ENCODE results near the gene CAPZB.

CAPZB gene

DNA sequence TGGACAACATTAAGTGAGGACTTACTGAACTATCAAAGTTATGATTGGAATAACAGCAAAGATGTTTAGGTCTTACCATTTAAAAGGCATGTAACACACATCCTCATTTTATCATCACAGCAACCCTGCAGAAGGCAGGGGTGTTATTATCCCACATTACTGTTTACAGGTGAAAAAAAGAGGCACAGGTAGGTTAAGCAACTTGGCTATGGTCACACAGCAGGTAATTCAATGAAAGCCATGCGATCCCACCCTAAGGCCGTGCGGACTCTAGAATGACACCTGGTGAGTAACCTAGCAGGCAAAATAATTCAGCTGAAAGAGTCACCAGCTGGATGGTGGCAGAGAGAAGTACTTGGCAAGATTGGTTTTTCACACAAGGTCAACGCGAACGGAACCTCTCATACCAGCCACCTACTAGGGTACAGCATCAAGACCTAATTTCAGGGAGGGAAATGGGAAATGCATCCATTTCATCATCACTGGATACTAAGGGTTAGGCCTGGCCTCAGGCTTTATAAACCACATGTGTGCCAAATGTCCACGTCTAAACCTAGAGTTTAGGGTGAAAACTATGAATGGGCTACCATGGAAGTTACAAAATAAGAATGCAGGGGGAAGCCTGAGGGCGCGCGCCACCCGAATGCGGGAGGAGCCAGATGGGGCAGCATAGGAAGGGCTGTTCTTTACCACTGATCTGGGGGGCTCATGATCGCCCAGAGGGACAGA lies 88.0 kb downstream of the CAPZB start:
- Histone ChIP-seq H3K27ac (no peak overlapping the region), H3K4me1 (ENCODE audit: control insufficient read depth in 1 of 2, insufficient read depth in 1 of 2, low read depth in 1 of 2, low read length in 1 of 2) (no peaks in the 10 kb centered on the region), H3K27me3 (no peaks in the 10 kb centered on the region)

DNA sequence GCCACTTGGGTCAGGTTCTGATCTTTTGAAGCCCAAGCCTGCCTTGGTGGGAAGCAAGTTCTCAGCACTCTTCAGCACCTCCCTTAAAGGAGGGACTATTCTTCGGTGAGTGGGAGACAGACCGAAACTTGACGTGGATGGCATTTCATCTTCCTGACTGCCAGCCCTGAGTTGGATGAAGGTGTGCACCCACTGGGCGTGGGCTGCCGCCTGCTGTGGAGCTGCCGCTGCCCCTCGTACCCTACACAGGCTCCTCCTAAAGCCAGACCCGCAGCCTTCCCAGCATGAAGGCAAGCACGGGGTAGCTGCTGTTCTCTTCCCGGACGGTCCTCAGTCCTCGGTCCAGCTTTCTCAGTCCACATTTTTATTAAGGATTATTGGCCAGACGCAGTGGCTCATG lies 89.1 kb downstream of the CAPZB start:
- Histone ChIP-seq H3K36me3 (peaks cover 36% of the 10 kb centered on the region), H3K4me1 (ENCODE audit: control insufficient read depth in 1 of 2, insufficient read depth in 1 of 2, low read depth in 1 of 2, low read length in 1 of 2) (peaks cover 1 to 6% of the 10 kb centered on the region in 2 experiments), H3K27me3 (no peaks in the 10 kb centered on the region), H3K4me3 (ENCODE audit: low read depth in 1 of 2, low read length in 1 of 2) (no peak overlapping the region), H3K9me3 (no peaks in the 10 kb centered on the region), H3K27ac (no peak overlapping the region)
- TF ChIP-seq, protein P1, sequence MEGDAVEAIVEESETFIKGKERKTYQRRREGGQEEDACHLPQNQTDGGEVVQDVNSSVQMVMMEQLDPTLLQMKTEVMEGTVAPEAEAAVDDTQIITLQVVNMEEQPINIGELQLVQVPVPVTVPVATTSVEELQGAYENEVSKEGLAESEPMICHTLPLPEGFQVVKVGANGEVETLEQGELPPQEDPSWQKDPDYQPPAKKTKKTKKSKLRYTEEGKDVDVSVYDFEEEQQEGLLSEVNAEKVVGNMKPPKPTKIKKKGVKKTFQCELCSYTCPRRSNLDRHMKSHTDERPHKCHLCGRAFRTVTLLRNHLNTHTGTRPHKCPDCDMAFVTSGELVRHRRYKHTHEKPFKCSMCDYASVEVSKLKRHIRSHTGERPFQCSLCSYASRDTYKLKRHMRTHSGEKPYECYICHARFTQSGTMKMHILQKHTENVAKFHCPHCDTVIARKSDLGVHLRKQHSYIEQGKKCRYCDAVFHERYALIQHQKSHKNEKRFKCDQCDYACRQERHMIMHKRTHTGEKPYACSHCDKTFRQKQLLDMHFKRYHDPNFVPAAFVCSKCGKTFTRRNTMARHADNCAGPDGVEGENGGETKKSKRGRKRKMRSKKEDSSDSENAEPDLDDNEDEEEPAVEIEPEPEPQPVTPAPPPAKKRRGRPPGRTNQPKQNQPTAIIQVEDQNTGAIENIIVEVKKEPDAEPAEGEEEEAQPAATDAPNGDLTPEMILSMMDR (IDR thresholded peaks at IDR 0.05) = no peak

More for the DNA sequence above, 88.0 kb downstream of the CAPZB start:
- H3K9me3 ChIP-seq = no peaks in the 10 kb centered on the region
- TF ChIP-seq, protein P1 (IDR thresholded peaks at IDR 0.05) = no peak
- H3K36me3 ChIP-seq = peaks cover 45% of the 10 kb centered on the region
- no peak overlapping the region for H3K4me3 ChIP-seq (ENCODE audit: low read depth in 1 of 2, low read length in 1 of 2)

DNA sequence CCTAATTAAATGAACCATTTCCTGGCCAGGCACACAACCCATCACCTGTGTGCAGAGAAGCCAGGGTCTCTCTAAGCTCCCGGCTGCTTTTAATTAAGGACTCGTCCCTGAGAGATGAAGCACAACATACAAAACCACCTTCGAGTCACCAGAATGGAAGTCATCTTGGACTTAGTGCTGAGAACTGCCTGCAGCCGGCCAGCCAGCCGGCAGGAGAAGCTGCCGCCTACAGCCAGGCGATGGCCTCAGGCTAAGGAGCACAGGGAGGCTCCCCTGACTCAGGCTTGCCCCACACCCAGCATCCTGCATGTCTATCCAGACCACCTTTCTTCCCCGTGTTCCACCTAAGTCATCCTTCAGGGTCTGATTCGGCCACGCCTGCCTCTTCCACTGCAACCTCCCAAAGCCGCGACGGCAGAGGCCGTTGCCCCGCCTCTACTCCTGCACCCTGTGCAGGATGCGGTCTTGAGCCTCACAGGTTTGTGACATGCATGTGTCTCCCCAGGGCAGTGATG lies 89.6 kb downstream of the CAPZB start:
- H3K27me3 ChIP-seq = no peaks in the 10 kb centered on the region
- H3K27ac ChIP-seq = no peak overlapping the region
- TF ChIP-seq, protein P1 (IDR thresholded peaks at IDR 0.05) = no peak
- peaks cover 35% of the 10 kb centered on the region for H3K36me3 ChIP-seq
- H3K4me1 ChIP-seq (ENCODE audit: control insufficient read depth in 1 of 2, insufficient read depth in 1 of 2, low read depth in 1 of 2, low read length in 1 of 2) = peaks cover 7 to 11% of the 10 kb centered on the region in 2 experiments
- H3K9me3 ChIP-seq = no peaks in the 10 kb centered on the region
- H3K4me3 ChIP-seq (ENCODE audit: low read depth in 1 of 2, low read length in 1 of 2) = no peak overlapping the region

DNA sequence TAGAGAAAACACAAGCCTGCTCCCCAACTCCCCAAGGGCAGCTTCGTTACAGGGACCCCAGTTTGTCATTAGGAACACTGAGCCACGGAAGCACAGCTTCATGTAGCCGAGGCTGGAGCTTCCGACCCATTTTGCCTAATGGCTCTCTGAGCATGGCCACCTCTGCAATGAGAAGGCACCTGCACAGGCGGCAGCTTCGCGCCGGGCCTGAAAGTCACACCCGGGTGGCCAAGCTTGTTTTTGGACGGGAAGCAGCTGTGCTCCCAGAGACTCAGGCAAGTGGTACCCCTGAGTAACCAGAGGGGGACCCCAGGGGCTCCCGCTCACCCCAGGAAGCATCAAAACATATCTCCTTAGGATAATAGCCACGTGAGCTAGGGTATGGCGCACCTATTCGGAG lies 92.3 kb downstream of the CAPZB start:
- H3K27me3 ChIP-seq = no peaks in the 10 kb centered on the region
- TF ChIP-seq, protein P1 (IDR thresholded peaks at IDR 0.05) = no peak
- H3K27ac ChIP-seq = no peak overlapping the region
- H3K9me3 ChIP-seq = no peaks in the 10 kb centered on the region
- H3K4me1 ChIP-seq (ENCODE audit: control insufficient read depth in 1 of 2, insufficient read depth in 1 of 2, low read depth in 1 of 2, low read length in 1 of 2) = peaks cover 9 to 23% of the 10 kb centered on the region in 2 experiments
- no peak overlapping the region for H3K4me3 ChIP-seq (ENCODE audit: low read depth in 1 of 2, low read length in 1 of 2)
- peaks cover 24% of the 10 kb centered on the region for H3K36me3 ChIP-seq

DNA sequence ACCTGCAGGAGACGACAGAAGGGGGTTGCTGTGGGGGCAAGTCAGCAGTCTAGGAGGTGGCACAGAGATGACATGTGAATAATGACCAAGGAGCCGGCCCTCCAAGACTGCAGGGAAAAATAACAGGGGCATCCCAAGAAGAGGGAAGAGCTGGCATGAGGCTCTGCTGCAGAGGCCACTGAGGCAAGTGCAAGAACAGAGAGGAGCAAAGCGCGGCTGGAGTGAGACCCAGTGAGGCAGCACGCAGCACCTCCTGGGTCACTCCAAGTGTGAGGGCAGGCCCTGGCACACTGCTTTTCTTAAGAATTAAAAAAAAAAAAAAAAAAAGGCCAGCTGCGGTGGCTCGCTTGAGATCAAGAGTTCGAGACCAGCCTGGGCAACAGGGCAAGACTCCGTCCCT lies 93.1 kb downstream of the CAPZB start:
- H3K27ac ChIP-seq = no peak overlapping the region
- TF ChIP-seq, protein P1 (IDR thresholded peaks at IDR 0.05) = no peak

More for the DNA sequence above, 93.1 kb downstream of the CAPZB start:
- Histone ChIP-seq H3K27me3 (no peaks in the 10 kb centered on the region), H3K9me3 (no peaks in the 10 kb centered on the region), H3K4me3 (ENCODE audit: low read depth in 1 of 2, low read length in 1 of 2) (no peak overlapping the region), H3K36me3 (peaks cover 18% of the 10 kb centered on the region), H3K4me1 (ENCODE audit: control insufficient read depth in 1 of 2, insufficient read depth in 1 of 2, low read depth in 1 of 2, low read length in 1 of 2) (peaks cover 9 to 24% of the 10 kb centered on the region in 2 experiments)

Measured in neutrophil (primary cell).